Stimulated activated CD8-positive, alpha-beta memory T cell treated with anti-CD3 and anti-CD28 coated beads, Interleukin-7, amount 100 ng/mL, for 1 hour (primary cell): Measurements from ENCODE around the gene UVSSA.
"Not testable (repeated sequence)": the region's sequence is repeated elsewhere in the genome, so short reads cannot be mapped to it uniquely, and the experiment has no call there.

Experiments
- DNase-seq, 2 donors: peaks; one replicate each; pipeline ENCODE4 v3.0.0-alpha.2; 2020; ENCODE audit warnings: low read depth in 2 of 2

The UVSSA gene

GRCh38 chr4:1376841-1377605 is 30.0 kb downstream of the UVSSA start:
- no peak for DNase-seq

GRCh38 chr4:1377606-1378261 is 30.7 kb downstream of the UVSSA start:
- no peak for DNase-seq

GRCh38 chr4:1378559-1379231 is 31.7 kb downstream of the UVSSA start:
- no peak for DNase-seq

- DNase-seq: no peak
Measured at GRCh38 chr4:1379351-1379781, 32.4 kb downstream of the UVSSA start.

GRCh38 chr4:1379801-1380331 is 32.9 kb downstream of the UVSSA start:
- no peak for DNase-seq

GRCh38 chr4:1380368-1381151 is 33.6 kb downstream of the UVSSA start:
- DNase-seq: no peak

- no peak for DNase-seq
Measured at GRCh38 chr4:1381181-1381621, 34.2 kb downstream of the UVSSA start.

- no peak for DNase-seq
Measured at GRCh38 chr4:1381944-1382541, 35.0 kb downstream of the UVSSA start.

- DNase-seq: no peak
Measured at GRCh38 chr4:1382776-1383727, 36.0 kb downstream of the UVSSA start.

- no peak for DNase-seq
Measured at GRCh38 chr4:1383728-1384591, 37.0 kb downstream of the UVSSA start.

- DNase-seq: no peak
Measured at GRCh38 chr4:1384675-1385372, 37.8 kb downstream of the UVSSA start.

- DNase-seq: no peak
Measured at GRCh38 chr4:1385373-1386340, 38.6 kb downstream of the UVSSA start.

GRCh38 chr4:1393363-1393762 is 46.4 kb downstream of the UVSSA start:
- DNase-seq: not testable (repeated sequence)

GRCh38 chr4:1393866-1394265 is 46.9 kb downstream of the UVSSA start:
- no peak for DNase-seq

- DNase-seq: not testable (repeated sequence)
Measured at GRCh38 chr4:1394554-1395388, 47.8 kb downstream of the UVSSA start.

- not testable (repeated sequence) for DNase-seq
Measured at GRCh38 chr4:1395389-1395820, 48.4 kb downstream of the UVSSA start.
